HG03095 (cell line): ENCODE data around the gene ELP1.
"Not testable (repeated sequence)": the region's sequence is repeated elsewhere in the genome, so short reads cannot be mapped to it uniquely, and the experiment has no call there.

Source experiments
- ATAC-seq: cut with Tn5 transposase; IDR thresholded peaks from one replicate; pipeline ENCODE4 v1.9.1; 2021; ENCODE audit warnings: moderate library complexity; ENCODE audit not compliant: unreplicated experiment

The ELP1 gene

GRCh38 chr9:108933718-108934322 is at the start of gene ELP1:
Gene ELP1 (minus strand): TSS chr9:108934124. CDS start chr9:108931146, 2,978 bp downstream.
- peak; percentile 88 for ATAC-seq

GRCh38 chr9:108980893-108981292 is 47.0 kb upstream of the ELP1 start:
- ATAC-seq, result no peak

GRCh38 chr9:108978205-108978604 is 44.3 kb upstream of the ELP1 start:
- ATAC-seq, result no peak

GRCh38 chr9:108973895-108974294 is 40.0 kb upstream of the ELP1 start:
- no peak for ATAC-seq

- ATAC-seq, result no peak
These were observed 38.8 kb upstream of the ELP1 start for GRCh38 chr9:108972626-108973209.

- ATAC-seq, result no peak
These were observed 38.3 kb upstream of the ELP1 start for GRCh38 chr9:108972186-108972585.

GRCh38 chr9:108971392-108971791 is 37.5 kb upstream of the ELP1 start:
- ATAC-seq, result not testable (repeated sequence)

GRCh38 chr9:108967916-108968315 is 34.0 kb upstream of the ELP1 start:
- ATAC-seq, result no peak

- ATAC-seq, result no peak
These were observed 29.7 kb upstream of the ELP1 start for GRCh38 chr9:108963459-108964143.

- no peak for ATAC-seq
These were observed 27.2 kb upstream of the ELP1 start for GRCh38 chr9:108961151-108961550.

- ATAC-seq, result no peak
These were observed 26.4 kb upstream of the ELP1 start for GRCh38 chr9:108960331-108960730.

GRCh38 chr9:108956631-108957026 is 22.7 kb upstream of the ELP1 start:
- no peak for ATAC-seq

GRCh38 chr9:108956022-108956630 is 22.2 kb upstream of the ELP1 start:
- ATAC-seq, result no peak

GRCh38 chr9:108953983-108954574 is 20.2 kb upstream of the ELP1 start:
- peak; percentile 52 for ATAC-seq

GRCh38 chr9:108951578-108951977 is 17.7 kb upstream of the ELP1 start:
- no peak for ATAC-seq

GRCh38 chr9:108950168-108950567 is 16.2 kb upstream of the ELP1 start:
- ATAC-seq, result no peak

GRCh38 chr9:108939975-108940374 is 6.1 kb upstream of the ELP1 start:
- ATAC-seq, result no peak

- no peak for ATAC-seq
These were observed 3.8 kb upstream of the ELP1 start for GRCh38 chr9:108937561-108938305.

- ATAC-seq, result peak; percentile 76
These were observed 484 bp upstream of the ELP1 start, which contains the start of gene ABITRAM for GRCh38 chr9:108934323-108934893. Gene ABITRAM (plus strand): TSS chr9:108934400. CDS start chr9:108934487, 87 bp downstream.

GRCh38 chr9:108933231-108933717 is 650 bp downstream of the ELP1 start:
- no peak for ATAC-seq
